H1 (cell line): Measurements from ENCODE around the gene NLRP7. TPM values are rescaled to one million over a fixed set of nuclear protein-coding genes. Genes with fewer than 3 reads are reported as not detected.

Experiments used
- polyA plus RNA-seq, 7 experiments: library from polyadenylated mRNA; depleted of rRNA in 3 of 7; stranded (reverse) in 5 of 7; unstranded in 2 of 7; fragments of >200 nt in 5 of 7; fragments of 200-250 nt in 2 of 7; gene quantifications; 1 replicate in 5 of 7; 2 replicates in 1 of 7; 4 replicates in 1 of 7; pipeline versions ENCODE4 v1.2.1 to v1.2.3, GENCODE V29; 2011 to 2013; ENCODE audit warnings: missing spikeins in 2 of 7, mixed read lengths in 2 of 7
- small RNA-seq: library from polyadenylated mRNA; stranded (forward); fragments of <200 nt; extraction: miRNeasy Mini kit (QIAGEN cat#:217004); gene quantifications from one replicate; pipeline ENCODE3, GENCODE V24; 2013; ENCODE audit not compliant: insufficient read depth
- total RNA-seq: library from RNA; stranded (reverse); fragmentation: NEBNext Ultra II Directional; extraction: Animal tissue kit (Norgen Biotek cat#: 25700); gene quantifications from 2 replicates; pipeline ENCODE4 v1.2.1, GENCODE V29; 2021

The NLRP7 gene
- total and polyA plus RNA-seq, 2 of the 8 experiments (the other 6 are each of a cell fraction or from before 2014, with no cell fraction given) = 0.91 to 1.2 TPM

Small RNA genes lying within 50 kb of the gene (small RNA-seq; reads per million reads assigned to genes)
- gene AC011476.8 = not detected

Other genes with a start within 250 kb of the NLRP7 start
- gene KIR3DL3, start 223.1 kb downstream of the NLRP7 start, total RNA-seq = not detected in 2 replicates
- gene KIR3DL3, start 223.1 kb downstream of the NLRP7 start, polyA plus RNA-seq (2011; rRNA removed) = not detected in 2 replicates
- not detected in 2 replicates for gene KIR2DL3, start 209.0 kb downstream of the NLRP7 start, total RNA-seq
- not detected in 2 replicates for gene KIR2DL3, start 209.0 kb downstream of the NLRP7 start, polyA plus RNA-seq (2011; rRNA removed)
- gene KIR2DL1, start 177.7 kb downstream of the NLRP7 start, total RNA-seq = not detected in 2 replicates
- not detected in 2 replicates for gene KIR2DL1, start 177.7 kb downstream of the NLRP7 start, polyA plus RNA-seq (2011; rRNA removed)
- not detected in 2 replicates for gene KIR2DL4, start 143.9 kb downstream of the NLRP7 start, total RNA-seq
- not detected in 2 replicates for gene KIR2DL4, start 143.9 kb downstream of the NLRP7 start, polyA plus RNA-seq (2011; rRNA removed)
- gene KIR3DL1, start 131.1 kb downstream of the NLRP7 start, total RNA-seq = not detected in 2 replicates
- gene KIR3DL1, start 131.1 kb downstream of the NLRP7 start, polyA plus RNA-seq (2011; rRNA removed) = not detected in 2 replicates
- gene KIR2DS4, start 114.9 kb downstream of the NLRP7 start, total RNA-seq = not detected in 2 replicates
- not detected in 2 replicates for gene KIR2DS4, start 114.9 kb downstream of the NLRP7 start, polyA plus RNA-seq (2011; rRNA removed)
- gene KIR3DL2, start 97.1 kb downstream of the NLRP7 start, total RNA-seq = not detected in 2 replicates
- not detected in 2 replicates for gene KIR3DL2, start 97.1 kb downstream of the NLRP7 start, polyA plus RNA-seq (2011; rRNA removed)
- not detected in 2 replicates for gene FCAR, start 73.3 kb downstream of the NLRP7 start, total RNA-seq
- gene FCAR, start 73.3 kb downstream of the NLRP7 start, polyA plus RNA-seq (2011; rRNA removed) = not detected in 2 replicates
- gene NCR1, start 41.4 kb downstream of the NLRP7 start, total RNA-seq = 4.6 and 5.1 TPM in 2 replicates
- gene NCR1, start 41.4 kb downstream of the NLRP7 start, polyA plus RNA-seq (2011; rRNA removed) = 1.5 and 2.3 TPM in 2 replicates
- gene NLRP2, start 18.8 kb upstream of the NLRP7 start, total RNA-seq = 2.5 TPM in 2 replicates
- 0.62 and 0.71 TPM in 2 replicates for gene NLRP2, start 18.8 kb upstream of the NLRP7 start, polyA plus RNA-seq (2011; rRNA removed)
- gene GP6, start 90.7 kb upstream of the NLRP7 start, total RNA-seq = 0.26 TPM in 1 of 2 replicates, not detected in the other
- 0.18 and 0.42 TPM in 2 replicates for gene GP6, start 90.7 kb upstream of the NLRP7 start, polyA plus RNA-seq (2011; rRNA removed)
- 29.4 and 31.5 TPM in 2 replicates for gene RDH13, start 115.6 kb upstream of the NLRP7 start, total RNA-seq
- 15.9 and 20.5 TPM in 2 replicates for gene RDH13, start 115.6 kb upstream of the NLRP7 start, polyA plus RNA-seq (2011; rRNA removed)
- 30.2 and 37.0 TPM in 2 replicates for gene EPS8L1, start 128.3 kb upstream of the NLRP7 start, total RNA-seq
- 19.8 and 33.6 TPM in 2 replicates for gene EPS8L1, start 128.3 kb upstream of the NLRP7 start, polyA plus RNA-seq (2011; rRNA removed)
- gene PPP1R12C, start 170.1 kb upstream of the NLRP7 start, total RNA-seq = 71.5 and 88.8 TPM in 2 replicates
- 31.7 and 49.5 TPM in 2 replicates for gene PPP1R12C, start 170.1 kb upstream of the NLRP7 start, polyA plus RNA-seq (2011; rRNA removed)
- gene TNNT1, start 201.7 kb upstream of the NLRP7 start, total RNA-seq = 107 and 115 TPM in 2 replicates
- 69.6 and 97.9 TPM in 2 replicates for gene TNNT1, start 201.7 kb upstream of the NLRP7 start, polyA plus RNA-seq (2011; rRNA removed)
- gene TNNI3, start 210.2 kb upstream of the NLRP7 start, total RNA-seq = 16.6 and 16.9 TPM in 2 replicates
- gene TNNI3, start 210.2 kb upstream of the NLRP7 start, polyA plus RNA-seq (2011; rRNA removed) = 56.0 and 67.9 TPM in 2 replicates
- gene DNAAF3, start 219.1 kb upstream of the NLRP7 start, total RNA-seq = 5.4 and 5.7 TPM in 2 replicates
- gene DNAAF3, start 219.1 kb upstream of the NLRP7 start, polyA plus RNA-seq (2011; rRNA removed) = 8.0 and 13.8 TPM in 2 replicates
- 0.35 and 0.99 TPM in 2 replicates for gene SYT5, start 232.8 kb upstream of the NLRP7 start, total RNA-seq
- gene SYT5, start 232.8 kb upstream of the NLRP7 start, polyA plus RNA-seq (2011; rRNA removed) = 0.67 and 1.6 TPM in 2 replicates